Urinary bladder (tissue), 4 donors: ENCODE measurements around the gene KIRREL3. TPM values are rescaled to one million over a fixed set of nuclear protein-coding genes. Genes with fewer than 3 reads are reported as not detected.
"Not testable (repeated sequence)": the region's sequence is repeated elsewhere in the genome, so short reads cannot be mapped to it uniquely, and the experiment has no call there.

Source experiments
- DNase-seq: peaks from one replicate; pipeline ENCODE4 v3.0.0-alpha.2; 2015; ENCODE audit errors: extremely low spot score
- H3K27ac ChIP-seq: one replicate; pipeline ENCODE4 v1.5.1; 2013; ENCODE audit warnings: low read depth, mild to moderate bottlenecking, moderate library complexity
- H3K36me3 ChIP-seq: one replicate; pipeline ENCODE4 v1.6.1; 2013; ENCODE audit warnings: mild to moderate bottlenecking, moderate library complexity; ENCODE audit not compliant: insufficient read depth
- H3K4me1 ChIP-seq: one replicate; pipeline ENCODE4 v1.6.1; 2013; ENCODE audit warnings: mild to moderate bottlenecking, moderate library complexity; ENCODE audit not compliant: insufficient read depth
- H3K4me3 ChIP-seq: one replicate; pipeline ENCODE4 v1.5.1; 2013; ENCODE audit warnings: low read depth, low read length
- WGBS: extraction: QIAGEN DNeasy Blood & Tissue Kit; methylation state at CpG from one replicate; pipeline ENCODE4 v1.1.7; 2013; 5-methylcytosine and 5-hydroxymethylcytosine counted together
- polyA plus RNA-seq: library from polyadenylated mRNA; stranded (reverse); fragments of 200-250 nt; gene quantifications from one replicate; pipeline ENCODE4 v1.2.3, GENCODE V29; 2013
- total RNA-seq: library from RNA; depleted of rRNA; stranded (reverse); fragments of >200 nt; gene quantifications from one replicate; pipeline ENCODE4 v1.2.3, GENCODE V29; 2014
- donor health status: healthy with polysubstance abuse.
- donor health status: healthy.

The KIRREL3 gene
- total and polyA plus RNA-seq, 2 donors: 0.80 to 1.0 TPM

- Histone ChIP-seq H3K36me3 (no peaks in the 10 kb centered on the region), H3K27ac (no peak overlapping the region), H3K4me1 (no peaks in the 10 kb centered on the region), H3K4me3 (no peak overlapping the region)
- 96% methylated on average over 6 of the region's 6 CpGs for WGBS
- no peak for DNase-seq
Observed at GRCh38 chr11:126400479-126400878, 600.1 kb downstream of the KIRREL3 start.

DNA sequence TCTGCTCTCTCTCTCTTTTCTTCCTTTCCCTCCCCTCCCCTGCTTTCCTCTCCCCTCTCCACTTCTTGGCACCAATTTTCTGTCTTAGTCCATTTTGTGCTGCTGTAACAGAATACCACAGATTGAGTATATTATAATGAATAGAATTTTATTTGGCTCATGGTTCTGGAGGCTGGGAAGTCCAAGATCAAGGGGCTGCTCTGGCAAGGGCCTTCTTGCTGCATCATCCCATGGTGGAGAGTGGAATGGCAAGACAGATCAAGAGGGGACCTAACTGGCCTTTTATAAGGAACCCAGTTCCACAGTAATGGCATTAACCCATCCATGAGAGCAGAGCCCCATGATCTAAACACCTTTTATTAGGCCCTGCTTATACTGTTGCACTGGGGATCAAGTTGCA lies 600.6 kb downstream of the KIRREL3 start:
- no peak for DNase-seq
- Histone ChIP-seq H3K4me3 (no peak overlapping the region), H3K4me1 (no peaks in the 10 kb centered on the region), H3K36me3 (no peaks in the 10 kb centered on the region), H3K27ac (no peak overlapping the region)

DNA sequence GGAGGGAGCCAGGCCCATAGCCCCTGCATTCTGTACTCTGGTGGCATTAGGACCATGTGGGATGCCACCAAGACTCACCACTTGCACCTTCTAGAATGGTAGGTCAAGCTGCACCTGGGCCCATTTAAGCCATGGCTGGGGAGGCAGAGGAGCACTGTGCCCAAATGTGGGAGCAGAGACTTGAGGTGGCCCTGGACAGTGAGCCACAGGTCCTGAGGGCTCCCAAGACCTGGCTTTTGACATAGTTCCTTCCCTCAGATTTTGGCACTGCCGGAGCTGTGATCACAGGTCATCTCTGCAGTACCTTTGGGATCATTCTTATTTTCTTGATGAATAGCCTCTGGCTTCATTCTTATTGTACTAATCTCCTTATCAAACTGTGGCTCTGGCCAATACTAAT lies 601.8 kb downstream of the KIRREL3 start:
- 97% methylated on average over 1 of the region's 1 CpG for WGBS
- Histone ChIP-seq H3K4me3 (no peak overlapping the region), H3K27ac (no peak overlapping the region), H3K4me1 (peaks cover 2% of the 10 kb centered on the region), H3K36me3 (no peaks in the 10 kb centered on the region)
- DNase-seq: no peak

DNA sequence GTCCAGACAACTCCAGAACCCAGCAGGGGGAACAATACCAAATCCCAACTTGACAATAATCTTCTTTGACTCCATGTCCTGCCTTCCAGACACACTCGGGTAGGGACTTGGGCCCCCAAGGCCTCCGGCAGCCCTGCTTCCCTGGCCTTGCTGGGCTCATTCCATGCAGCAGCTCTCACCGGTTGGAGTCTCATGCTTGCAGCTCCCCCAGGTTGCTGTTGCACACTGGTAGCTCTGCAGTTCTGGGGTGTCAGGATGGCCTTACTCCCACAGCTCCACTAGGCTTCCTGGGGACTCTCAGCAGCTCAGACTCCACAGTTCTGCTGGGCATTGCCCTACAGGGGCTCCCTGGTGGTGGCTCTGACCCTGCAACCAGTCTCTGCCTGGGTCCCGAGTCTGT lies 602.3 kb downstream of the KIRREL3 start:
- DNase-seq: no peak
- H3K4me1 ChIP-seq: peaks cover 2% of the 10 kb centered on the region
- H3K4me3 ChIP-seq: no peak overlapping the region
- H3K27ac ChIP-seq: no peak overlapping the region
- no peaks in the 10 kb centered on the region for H3K36me3 ChIP-seq
- WGBS: 95% methylated on average over 4 of the region's 4 CpGs

DNA sequence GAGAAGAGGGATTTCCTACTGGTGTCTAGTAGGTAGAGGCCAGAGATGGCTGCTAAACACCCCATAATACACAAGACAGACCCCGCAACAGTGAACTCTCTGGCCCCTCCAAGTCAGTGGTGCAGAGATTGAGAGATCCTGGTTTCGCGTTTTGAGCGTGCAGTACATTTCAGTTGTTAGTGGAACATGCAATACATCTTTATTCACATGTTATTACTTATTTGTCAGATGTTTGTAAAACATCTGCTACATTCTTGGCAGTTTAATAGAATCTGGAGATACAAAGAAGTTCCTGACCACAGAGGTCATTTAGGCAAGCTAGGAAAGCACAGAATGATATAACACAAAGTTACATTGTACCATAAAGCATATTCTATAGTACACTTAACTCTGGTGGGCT lies 603.6 kb downstream of the KIRREL3 start:
- Histone ChIP-seq H3K4me3 (no peak overlapping the region), H3K27ac (no peak overlapping the region), H3K4me1 (peaks cover 4% of the 10 kb centered on the region), H3K36me3 (no peaks in the 10 kb centered on the region)
- no peak for DNase-seq
- WGBS: 67% methylated on average over 4 of the region's 4 CpGs

- H3K36me3 ChIP-seq, H3K27ac ChIP-seq, H3K4me1 ChIP-seq, DNase-seq, H3K4me3 ChIP-seq: not testable (repeated sequence)
- 83% methylated on average over 15 of the region's 15 CpGs for WGBS
Observed at GRCh38 chr11:126396266-126396665, 604.3 kb downstream of the KIRREL3 start.

DNA sequence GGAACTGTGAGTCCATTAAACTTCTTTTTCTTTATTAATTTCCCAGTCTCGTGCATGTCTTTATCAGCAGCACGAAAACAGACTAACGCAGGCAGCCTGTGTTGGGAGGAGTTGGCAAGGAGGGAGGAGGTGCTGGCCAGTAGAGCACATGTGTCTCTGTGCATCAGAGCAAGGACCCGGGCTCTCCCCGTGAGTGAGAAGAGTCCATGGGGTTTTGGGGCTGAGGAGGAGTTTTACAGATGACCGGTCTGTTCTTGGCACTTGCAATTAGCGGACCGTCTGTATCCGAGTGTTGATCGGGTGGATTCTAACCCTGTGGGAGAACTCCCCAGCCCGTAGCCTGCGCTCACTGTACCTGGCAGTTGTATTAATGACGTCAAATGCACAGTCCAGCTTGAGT lies 604.8 kb downstream of the KIRREL3 start:
- not testable (repeated sequence) for H3K4me3 ChIP-seq, H3K36me3 ChIP-seq, H3K4me1 ChIP-seq, DNase-seq, H3K27ac ChIP-seq
- WGBS: 62% methylated on average over 9 of the region's 13 CpGs

- not testable (repeated sequence) for H3K4me3 ChIP-seq, H3K4me1 ChIP-seq, H3K27ac ChIP-seq, DNase-seq, H3K36me3 ChIP-seq
- 75% methylated on average over 7 of the region's 7 CpGs for WGBS
Observed at GRCh38 chr11:126394634-126395072, 605.9 kb downstream of the KIRREL3 start.

GRCh38 chr11:126394036-126394435 lies 606.5 kb downstream of the KIRREL3 start:
- Histone ChIP-seq H3K4me1 (peaks cover 4% of the 10 kb centered on the region), H3K4me3 (no peak overlapping the region), H3K36me3 (no peaks in the 10 kb centered on the region), H3K27ac (no peak overlapping the region)
- DNase-seq: no peak
- WGBS: 89% methylated on average over 3 of the region's 3 CpGs

DNA sequence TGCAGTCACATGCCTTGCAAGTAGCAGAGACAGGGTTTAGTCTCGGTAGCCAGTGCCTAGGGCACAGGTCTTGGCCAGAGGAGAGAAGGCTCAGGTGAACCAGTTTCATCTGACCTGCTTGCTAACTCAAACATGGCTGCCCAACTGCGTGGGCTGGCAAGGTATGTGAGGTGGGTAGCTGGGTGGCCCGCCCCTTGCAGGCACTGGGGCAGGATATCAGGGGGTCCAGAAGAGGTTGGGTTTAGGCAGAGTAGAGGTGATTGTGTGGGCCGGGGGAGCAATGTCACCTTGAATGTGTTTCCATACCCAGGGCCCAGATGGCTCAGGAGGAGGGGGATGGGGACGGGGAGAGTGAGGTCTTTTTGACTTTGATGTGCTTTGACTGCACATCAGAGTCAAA lies 607.4 kb downstream of the KIRREL3 start:
- DNase-seq: no peak
- WGBS: 92% methylated on average over 5 of the region's 5 CpGs
- Histone ChIP-seq H3K27ac (no peak overlapping the region), H3K36me3 (no peaks in the 10 kb centered on the region), H3K4me3 (no peak overlapping the region), H3K4me1 (peaks cover 4% of the 10 kb centered on the region)

DNA sequence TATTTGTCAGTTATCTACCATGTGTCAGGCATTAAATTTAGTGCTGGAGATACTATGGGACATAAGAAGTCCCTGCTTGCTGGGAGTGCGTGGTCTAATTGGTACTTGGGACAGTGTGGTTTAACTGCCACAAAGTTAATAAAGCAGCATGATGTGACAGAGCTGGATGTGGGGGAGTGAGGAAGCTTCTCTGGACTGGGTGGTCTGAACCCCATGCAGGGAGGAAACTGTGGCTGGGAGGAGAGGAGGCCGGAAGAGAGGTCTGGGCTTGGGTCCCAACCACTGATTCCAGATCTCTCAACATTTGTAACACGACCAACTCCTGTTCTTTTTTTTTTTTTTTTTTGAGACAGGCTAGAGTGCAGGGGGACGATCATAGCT lies 607.9 kb downstream of the KIRREL3 start:
- no peak for DNase-seq
- peak overlapping the region; percentile 54 for H3K27ac ChIP-seq
- peaks cover 4% of the 10 kb centered on the region for H3K4me1 ChIP-seq
- H3K36me3 ChIP-seq: no peaks in the 10 kb centered on the region
- WGBS: 29% methylated on average over 4 of the region's 4 CpGs
- no peak overlapping the region for H3K4me3 ChIP-seq

GRCh38 chr11:126391970-126392632 lies 608.5 kb downstream of the KIRREL3 start:
- Histone ChIP-seq H3K36me3 (no peaks in the 10 kb centered on the region), H3K27ac (no peak overlapping the region), H3K4me1 (peaks cover 4% of the 10 kb centered on the region), H3K4me3 (no peak overlapping the region)
- DNase-seq: no peak
- WGBS: 52% methylated on average over 8 of the region's 8 CpGs

DNA sequence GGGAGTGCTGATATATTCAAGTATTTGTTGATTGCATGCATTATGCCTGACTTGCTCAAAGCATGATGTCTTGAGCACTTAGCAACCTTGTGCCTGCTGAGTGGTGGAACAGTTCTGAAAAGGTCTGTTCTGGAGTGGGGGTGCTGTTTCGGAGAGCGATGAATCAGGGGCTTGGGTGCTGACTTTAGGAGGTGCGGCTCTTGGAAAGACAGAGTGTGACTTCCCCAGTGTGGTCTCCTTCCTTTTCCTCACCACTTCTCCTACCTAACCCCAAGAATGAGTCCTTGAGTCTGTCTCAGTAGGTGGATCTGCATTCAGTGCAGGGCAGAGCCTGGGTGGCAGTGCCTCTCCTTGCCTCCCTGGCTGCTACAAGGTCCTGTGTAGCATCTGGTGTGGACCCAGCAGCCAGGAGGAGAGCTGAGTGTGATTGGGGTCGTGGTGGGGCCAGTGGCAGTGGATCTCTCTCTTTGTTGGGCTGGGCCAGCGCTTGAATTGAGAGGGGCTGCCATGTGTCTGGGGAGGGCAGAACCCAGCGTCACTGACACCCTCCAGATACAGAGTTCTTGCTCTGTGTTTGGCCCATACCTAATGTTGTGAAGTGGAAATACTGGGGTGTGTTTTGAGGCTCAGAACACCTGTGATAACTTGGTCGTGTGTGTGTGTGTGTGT lies 609.1 kb downstream of the KIRREL3 start:
- Histone ChIP-seq H3K27ac (no peak overlapping the region), H3K36me3 (no peaks in the 10 kb centered on the region), H3K4me1 (peaks cover 4% of the 10 kb centered on the region), H3K4me3 (no peak overlapping the region)
- no peak for DNase-seq
- 74% methylated on average over 7 of the region's 7 CpGs for WGBS

GRCh38 chr11:126390272-126390867 lies 610.2 kb downstream of the KIRREL3 start:
- H3K4me1 ChIP-seq: peaks cover 4% of the 10 kb centered on the region

More at GRCh38 chr11:126390272-126390867, 610.2 kb downstream of the KIRREL3 start:
- WGBS: 56% methylated on average over 5 of the region's 5 CpGs
- Histone ChIP-seq H3K27ac (no peak overlapping the region), H3K36me3 (no peaks in the 10 kb centered on the region), H3K4me3 (no peak overlapping the region)
- no peak for DNase-seq
